ENCODE results near the gene UBAC1. TPM values are rescaled to one million over a fixed set of nuclear protein-coding genes. Genes with fewer than 3 reads are reported as not detected.

UBAC1 gene
- polyA plus RNA-seq, 1 donor from 2014 or later: 92.3 TPM

GRCh38 chr9:135924628-135925338 is 36.4 kb downstream of the UBAC1 start:
- no peak overlapping the region for H3K4me3 ChIP-seq (ENCODE audit: low read length)
- no peaks in the 10 kb centered on the region for H3K9me2 ChIP-seq (ENCODE audit: insufficient read depth, low read length)
- H3F3A ChIP-seq (ENCODE audit: insufficient read depth, low read length, poor library complexity, severe bottlenecking): no peaks in the 10 kb centered on the region
- H2AFZ ChIP-seq (ENCODE audit: low read depth, low read length): no peak overlapping the region
- H3K27me3 ChIP-seq (ENCODE audit: insufficient read depth, low read depth, low read length): no peaks in the 10 kb centered on the region
- no peaks in the 10 kb centered on the region for H4K20me1 ChIP-seq (ENCODE audit: insufficient read depth)
- H3K4me2 ChIP-seq (ENCODE audit: low read length): no peak overlapping the region
- H3K27ac ChIP-seq (ENCODE audit: low read length): no peak overlapping the region
- no peaks in the 10 kb centered on the region for H3K9me3 ChIP-seq (ENCODE audit: low read length)
- H3K36me3 ChIP-seq (ENCODE audit: insufficient read depth, low read length): no peaks in the 10 kb centered on the region
- no peak overlapping the region for H3K9ac ChIP-seq (ENCODE audit: low read length)
- no peaks in the 10 kb centered on the region for H3K79me2 ChIP-seq (replicated peaks; ENCODE audit: insufficient read depth, low read length)
- TF ChIP-seq POLR2AphosphoS5 (IDR thresholded peaks at IDR 0.05) (no peak), MXI1 (conservative IDR thresholded peaks at IDR 0.05; ENCODE audit: poor library complexity, severe bottlenecking) (no peak), EP300 (conservative IDR thresholded peaks at IDR 0.05; ENCODE audit: poor library complexity, severe bottlenecking) (no peak), EZH2 (IDR thresholded peaks at IDR 0.05; ENCODE audit: borderline replicate concordance, insufficient read depth, low read length, poor library complexity, severe bottlenecking) (no peak), TAF1 (IDR thresholded peaks at IDR 0.05; ENCODE audit: low read depth) (no peak), RAD21 (conservative IDR thresholded peaks at IDR 0.05) (no peak), SMC3 (conservative IDR thresholded peaks at IDR 0.05; ENCODE audit: poor library complexity) (no peak), CTCF (IDR thresholded peaks at IDR 0.05; ENCODE audit: poor library complexity, severe bottlenecking) (no peak)
- TF ChIP-seq, protein P1, sequence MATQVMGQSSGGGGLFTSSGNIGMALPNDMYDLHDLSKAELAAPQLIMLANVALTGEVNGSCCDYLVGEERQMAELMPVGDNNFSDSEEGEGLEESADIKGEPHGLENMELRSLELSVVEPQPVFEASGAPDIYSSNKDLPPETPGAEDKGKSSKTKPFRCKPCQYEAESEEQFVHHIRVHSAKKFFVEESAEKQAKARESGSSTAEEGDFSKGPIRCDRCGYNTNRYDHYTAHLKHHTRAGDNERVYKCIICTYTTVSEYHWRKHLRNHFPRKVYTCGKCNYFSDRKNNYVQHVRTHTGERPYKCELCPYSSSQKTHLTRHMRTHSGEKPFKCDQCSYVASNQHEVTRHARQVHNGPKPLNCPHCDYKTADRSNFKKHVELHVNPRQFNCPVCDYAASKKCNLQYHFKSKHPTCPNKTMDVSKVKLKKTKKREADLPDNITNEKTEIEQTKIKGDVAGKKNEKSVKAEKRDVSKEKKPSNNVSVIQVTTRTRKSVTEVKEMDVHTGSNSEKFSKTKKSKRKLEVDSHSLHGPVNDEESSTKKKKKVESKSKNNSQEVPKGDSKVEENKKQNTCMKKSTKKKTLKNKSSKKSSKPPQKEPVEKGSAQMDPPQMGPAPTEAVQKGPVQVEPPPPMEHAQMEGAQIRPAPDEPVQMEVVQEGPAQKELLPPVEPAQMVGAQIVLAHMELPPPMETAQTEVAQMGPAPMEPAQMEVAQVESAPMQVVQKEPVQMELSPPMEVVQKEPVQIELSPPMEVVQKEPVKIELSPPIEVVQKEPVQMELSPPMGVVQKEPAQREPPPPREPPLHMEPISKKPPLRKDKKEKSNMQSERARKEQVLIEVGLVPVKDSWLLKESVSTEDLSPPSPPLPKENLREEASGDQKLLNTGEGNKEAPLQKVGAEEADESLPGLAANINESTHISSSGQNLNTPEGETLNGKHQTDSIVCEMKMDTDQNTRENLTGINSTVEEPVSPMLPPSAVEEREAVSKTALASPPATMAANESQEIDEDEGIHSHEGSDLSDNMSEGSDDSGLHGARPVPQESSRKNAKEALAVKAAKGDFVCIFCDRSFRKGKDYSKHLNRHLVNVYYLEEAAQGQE (IDR thresholded peaks at IDR 0.05; ENCODE audit: borderline replicate concordance): no peak

GRCh38 chr9:135923508-135923907 is 37.7 kb downstream of the UBAC1 start:
- H3F3A ChIP-seq (ENCODE audit: insufficient read depth, low read length, poor library complexity, severe bottlenecking): no peaks in the 10 kb centered on the region
- H3K4me3 ChIP-seq (ENCODE audit: low read length): no peak overlapping the region
- TF ChIP-seq, protein P1 (IDR thresholded peaks at IDR 0.05; ENCODE audit: borderline replicate concordance): no peak
- TF ChIP-seq SMC3 (conservative IDR thresholded peaks at IDR 0.05; ENCODE audit: poor library complexity) (no peak), TAF1 (IDR thresholded peaks at IDR 0.05; ENCODE audit: low read depth) (no peak), CTCF (IDR thresholded peaks at IDR 0.05; ENCODE audit: poor library complexity, severe bottlenecking) (no peak), POLR2AphosphoS5 (IDR thresholded peaks at IDR 0.05) (no peak), EZH2 (IDR thresholded peaks at IDR 0.05; ENCODE audit: borderline replicate concordance, insufficient read depth, low read length, poor library complexity, severe bottlenecking) (no peak), MXI1 (conservative IDR thresholded peaks at IDR 0.05; ENCODE audit: poor library complexity, severe bottlenecking) (no peak), RAD21 (conservative IDR thresholded peaks at IDR 0.05) (no peak), EP300 (conservative IDR thresholded peaks at IDR 0.05; ENCODE audit: poor library complexity, severe bottlenecking) (no peak)
- H3K4me2 ChIP-seq (ENCODE audit: low read length): no peak overlapping the region
- no peak overlapping the region for H3K27ac ChIP-seq (ENCODE audit: low read length)
- no peak overlapping the region for H3K9ac ChIP-seq (ENCODE audit: low read length)
- no peaks in the 10 kb centered on the region for H3K27me3 ChIP-seq (ENCODE audit: insufficient read depth, low read depth, low read length)
- H3K9me3 ChIP-seq (ENCODE audit: low read length): no peaks in the 10 kb centered on the region
- H3K9me2 ChIP-seq (ENCODE audit: insufficient read depth, low read length): no peaks in the 10 kb centered on the region
- no peaks in the 10 kb centered on the region for H4K20me1 ChIP-seq (ENCODE audit: insufficient read depth)
- no peak overlapping the region for H2AFZ ChIP-seq (ENCODE audit: low read depth, low read length)
- H3K36me3 ChIP-seq (ENCODE audit: insufficient read depth, low read length): no peaks in the 10 kb centered on the region
- no peaks in the 10 kb centered on the region for H3K79me2 ChIP-seq (replicated peaks; ENCODE audit: insufficient read depth, low read length)
